Mesendoderm (in vitro differentiated cells): Measurements from ENCODE around the gene ARVCF.

Source experiments
- DNase-seq: peaks from one replicate; pipeline ENCODE4 v3.0.0; 2013
- H2AK5ac ChIP-seq: 2 replicates; pipeline ENCODE4 v1.6.1; 2013; ENCODE audit warnings: low read length, inconsistent platforms
- H2BK120ac ChIP-seq: 2 replicates; pipeline ENCODE4 v1.6.1; 2013; ENCODE audit warnings: low read depth, mild to moderate bottlenecking, low read length, moderate library complexity, mixed read lengths
- H2BK15ac ChIP-seq: replicated peaks from 2 replicates; pipeline ENCODE4 v1.6.1; 2013; ENCODE audit warnings: low read depth, mild to moderate bottlenecking, moderate library complexity
- H2BK5ac ChIP-seq: 2 replicates; pipeline ENCODE4 v1.6.1; 2013; ENCODE audit warnings: low read length, inconsistent platforms
- H3K18ac ChIP-seq: 2 replicates; pipeline ENCODE4 v1.6.1; 2013; ENCODE audit warnings: mild to moderate bottlenecking, low read length, mixed read lengths
- H3K23ac ChIP-seq: one replicate; pipeline ENCODE4 v1.6.1; 2013; ENCODE audit warnings: low read length
- H3K27ac ChIP-seq: 2 replicates; pipeline ENCODE4 v1.5.1; 2013; ENCODE audit warnings: low read depth, mild to moderate bottlenecking, inconsistent platforms, low read length, moderate library complexity
- H3K27me3 ChIP-seq: 2 replicates; pipeline ENCODE4 v1.6.1; 2013; ENCODE audit warnings: low read length, control low read depth, mild to moderate bottlenecking, inconsistent platforms; ENCODE audit not compliant: insufficient read depth, poor library complexity
- H3K36me3 ChIP-seq: 2 replicates; pipeline ENCODE4 v1.6.1; 2013; ENCODE audit warnings: low read length, inconsistent platforms; ENCODE audit not compliant: control insufficient read depth, insufficient read depth
- H3K4ac ChIP-seq: one replicate; pipeline ENCODE4 v1.6.1; 2013; ENCODE audit warnings: low read depth, mild to moderate bottlenecking, low read length, moderate library complexity
- H3K4me1 ChIP-seq: 2 replicates; pipeline ENCODE4 v1.6.1; 2013; ENCODE audit warnings: low read depth, low read length, inconsistent platforms; ENCODE audit not compliant: control insufficient read depth
- H3K4me2 ChIP-seq: 2 replicates; pipeline ENCODE4 v1.6.1; 2013; ENCODE audit warnings: low read length
- H3K4me3 ChIP-seq: 2 replicates; pipeline ENCODE4 v1.5.1; 2013; ENCODE audit warnings: mild to moderate bottlenecking, low read length
- H3K56ac ChIP-seq: one replicate; pipeline ENCODE4 v1.6.1; 2013; ENCODE audit warnings: low read length
- H3K79me1 ChIP-seq: 2 replicates; pipeline ENCODE4 v1.6.1; 2013; ENCODE audit warnings: low read length, inconsistent platforms
- H3K79me2 ChIP-seq: 2 replicates; pipeline ENCODE4 v1.6.1; 2013; ENCODE audit warnings: mild to moderate bottlenecking, low read length; ENCODE audit not compliant: control insufficient read depth, insufficient read depth
- H3K9ac ChIP-seq: 2 replicates; pipeline ENCODE4 v1.6.1; 2013; ENCODE audit warnings: low read length, inconsistent platforms
- H4K5ac ChIP-seq: one replicate; pipeline ENCODE4 v1.6.1; 2013; ENCODE audit warnings: low read length
- H4K8ac ChIP-seq: one replicate; pipeline ENCODE4 v1.6.1; 2013; ENCODE audit warnings: low read depth, mild to moderate bottlenecking, control low read depth, low read length, moderate library complexity
- WGBS: extraction: QIAGEN DNeasy Blood & Tissue Kit; methylation state at CpG from one replicate; pipeline ENCODE4 v1.1.7; 2013; ENCODE audit warnings: low lambda C conversion rate, missing lambda C conversion rate; ENCODE audit not compliant: insufficient coverage; ENCODE audit errors: extremely low coverage; 5-methylcytosine and 5-hydroxymethylcytosine counted together

Gene ARVCF

GRCh38 chr22:20051927-20052308, 35.3 kb upstream of the ARVCF start:
- no peaks in the 10 kb centered on the region for H3K79me2 ChIP-seq
- H2BK15ac ChIP-seq = no peak overlapping the region
- H3K36me3 ChIP-seq = no peaks in the 10 kb centered on the region
- WGBS = no CpG with 5 or more reads among the region's 6 CpGs
- H2AK5ac ChIP-seq = no peak overlapping the region
- no peaks in the 10 kb centered on the region for H3K79me1 ChIP-seq
- no peaks in the 10 kb centered on the region for H3K4me1 ChIP-seq
- H3K4ac ChIP-seq = no peak overlapping the region
- H3K23ac ChIP-seq = no peak overlapping the region
- H3K4me2 ChIP-seq = no peak overlapping the region
- no peak overlapping the region for H3K4me3 ChIP-seq
- H3K27ac ChIP-seq = no peak overlapping the region
- DNase-seq = no peak
- no peak overlapping the region for H2BK120ac ChIP-seq
- H3K18ac ChIP-seq = no peak overlapping the region
- no peak overlapping the region for H4K5ac ChIP-seq
- no peak overlapping the region for H4K8ac ChIP-seq
- no peak overlapping the region for H3K9ac ChIP-seq
- no peak overlapping the region for H2BK5ac ChIP-seq
- H3K56ac ChIP-seq = no peak overlapping the region
- H3K27me3 ChIP-seq = no peaks in the 10 kb centered on the region

DNA sequence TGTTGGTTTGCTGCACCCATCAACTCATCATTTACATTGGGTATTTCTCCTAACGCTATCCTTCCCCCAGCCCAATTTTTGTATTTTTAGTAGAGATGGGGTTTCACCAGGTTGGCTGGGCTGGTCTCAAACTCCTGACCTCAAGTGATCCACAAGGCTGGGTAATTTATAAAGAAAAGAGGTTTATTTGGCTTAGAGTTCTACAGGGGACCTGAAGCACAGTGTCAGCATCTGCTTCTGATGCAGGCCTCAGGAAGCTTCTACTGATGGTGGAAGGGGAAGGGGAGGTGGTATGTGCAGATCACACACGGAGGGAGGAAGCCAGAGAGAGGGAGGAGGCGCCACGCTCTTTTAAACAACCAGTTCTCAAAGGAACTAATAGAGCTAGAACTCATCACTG, 30.1 kb upstream of the ARVCF start:
- Histone ChIP-seq H3K4me3 (no peak overlapping the region), H4K8ac (no peak overlapping the region), H2BK120ac (no peak overlapping the region), H3K27me3 (no peaks in the 10 kb centered on the region), H2BK5ac (no peak overlapping the region), H3K79me2 (no peaks in the 10 kb centered on the region), H3K56ac (no peak overlapping the region), H3K23ac (no peak overlapping the region), H3K27ac (no peak overlapping the region), H3K4me1 (no peaks in the 10 kb centered on the region), H3K4me2 (no peak overlapping the region), H3K4ac (no peak overlapping the region), H3K79me1 (no peaks in the 10 kb centered on the region), H2BK15ac (no peak overlapping the region), H3K18ac (no peak overlapping the region), H2AK5ac (no peak overlapping the region), H4K5ac (no peak overlapping the region), H3K9ac (no peak overlapping the region), H3K36me3 (no peaks in the 10 kb centered on the region)
- no CpG with 5 or more reads among the region's 4 CpGs for WGBS
- no peak for DNase-seq

- no peaks in the 10 kb centered on the region for H3K36me3 ChIP-seq
- no CpG with 5 or more reads among the region's 10 CpGs for WGBS
- H2AK5ac ChIP-seq = no peak overlapping the region
These were observed 28.0 kb upstream of the ARVCF start for GRCh38 chr22:20044495-20045151.

GRCh38 chr22:20043997-20044342, 27.3 kb upstream of the ARVCF start:
- Histone ChIP-seq H2BK120ac (no peak overlapping the region), H3K79me1 (no peaks in the 10 kb centered on the region), H3K4me2 (no peak overlapping the region)

More at GRCh38 chr22:20044495-20045151, 28.0 kb upstream of the ARVCF start:
- no peaks in the 10 kb centered on the region for H3K79me2 ChIP-seq
- no peak overlapping the region for H3K4ac ChIP-seq
- H3K9ac ChIP-seq = no peak overlapping the region
- no peak overlapping the region for H4K8ac ChIP-seq
- H3K4me3 ChIP-seq = no peak overlapping the region
- no peak overlapping the region for H3K27ac ChIP-seq
- no peak overlapping the region for H3K23ac ChIP-seq
- no peak overlapping the region for H2BK15ac ChIP-seq
- H3K18ac ChIP-seq = no peak overlapping the region
- H3K79me1 ChIP-seq = no peaks in the 10 kb centered on the region
- no peak overlapping the region for H3K4me2 ChIP-seq
- H2BK120ac ChIP-seq = no peak overlapping the region
- H3K4me1 ChIP-seq = no peaks in the 10 kb centered on the region
- no peak for DNase-seq
- H3K56ac ChIP-seq = no peak overlapping the region
- H3K27me3 ChIP-seq = no peaks in the 10 kb centered on the region
- H4K5ac ChIP-seq = no peak overlapping the region
- no peak overlapping the region for H2BK5ac ChIP-seq

DNA sequence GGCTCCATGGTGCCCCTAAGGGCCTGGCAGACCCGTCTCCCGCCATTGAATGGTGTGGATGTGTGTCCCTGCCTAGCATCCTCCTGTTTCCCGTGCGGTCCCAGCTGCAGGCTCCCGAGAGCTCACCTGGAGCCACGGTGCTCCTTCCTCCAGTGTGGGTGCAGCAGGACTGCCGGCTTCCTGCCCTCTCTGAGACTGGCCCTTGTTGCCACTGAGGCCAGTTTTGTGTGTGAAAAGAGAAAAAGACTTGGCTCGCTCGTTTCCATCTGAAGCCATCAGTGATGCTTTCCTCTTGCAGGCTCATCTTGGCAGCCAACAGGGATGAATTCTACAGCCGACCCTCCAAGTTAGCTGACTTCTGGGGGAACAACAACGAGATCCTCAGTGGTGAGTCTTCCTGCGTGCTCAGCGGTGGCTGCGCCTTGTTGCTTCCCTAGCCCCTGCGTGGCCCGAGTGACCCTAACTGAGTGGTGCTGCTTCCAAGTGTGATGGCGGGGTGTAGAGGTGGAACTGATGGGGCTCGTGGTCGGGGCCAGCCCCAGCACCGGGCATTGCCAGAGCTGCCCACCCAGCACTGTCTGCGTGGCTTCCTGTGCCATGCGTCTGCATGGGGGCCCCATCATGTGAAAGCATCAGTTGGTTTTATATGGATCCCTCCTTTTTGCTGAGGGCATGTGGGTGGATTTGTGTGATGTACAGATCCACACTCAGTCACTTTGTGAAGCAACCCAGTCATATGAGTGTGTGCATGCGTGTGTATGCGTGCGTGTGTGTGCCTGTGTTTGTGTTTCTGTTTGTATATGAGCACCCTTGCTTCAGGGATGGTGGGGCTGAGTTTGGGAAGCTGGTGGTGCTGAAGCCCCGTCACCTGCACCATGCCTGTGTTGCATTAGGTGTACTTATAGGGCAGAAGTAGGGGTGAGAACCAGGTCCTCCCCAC, 26.7 kb upstream of the ARVCF start:
- no CpG with 5 or more reads among the region's 26 CpGs for WGBS
- no peak overlapping the region for H3K18ac ChIP-seq

More at GRCh38 chr22:20043997-20044342, 27.3 kb upstream of the ARVCF start:
- no peak overlapping the region for H2BK15ac ChIP-seq
- no peak overlapping the region for H3K4ac ChIP-seq
- H3K4me1 ChIP-seq = no peaks in the 10 kb centered on the region
- DNase-seq = no peak
- no peak overlapping the region for H2AK5ac ChIP-seq
- no peak overlapping the region for H2BK5ac ChIP-seq
- no CpG with 5 or more reads among the region's 7 CpGs for WGBS
- no peaks in the 10 kb centered on the region for H3K79me2 ChIP-seq
- H4K5ac ChIP-seq = no peak overlapping the region
- no peak overlapping the region for H4K8ac ChIP-seq
- H3K9ac ChIP-seq = no peak overlapping the region
- no peak overlapping the region for H3K56ac ChIP-seq
- no peak overlapping the region for H3K27ac ChIP-seq
- no peaks in the 10 kb centered on the region for H3K36me3 ChIP-seq
- no peak overlapping the region for H3K4me3 ChIP-seq
- H3K27me3 ChIP-seq = no peaks in the 10 kb centered on the region
- H3K23ac ChIP-seq = no peak overlapping the region
- H3K18ac ChIP-seq = no peak overlapping the region

More for the DNA sequence above, 26.7 kb upstream of the ARVCF start:
- Histone ChIP-seq H3K79me2 (no peaks in the 10 kb centered on the region), H3K27me3 (no peaks in the 10 kb centered on the region), H3K9ac (no peak overlapping the region), H3K4me3 (no peak overlapping the region), H3K23ac (no peak overlapping the region), H4K8ac (no peak overlapping the region), H3K79me1 (no peaks in the 10 kb centered on the region), H2BK5ac (no peak overlapping the region), H3K27ac (no peak overlapping the region), H3K4me2 (no peak overlapping the region), H3K4ac (no peak overlapping the region), H3K4me1 (no peaks in the 10 kb centered on the region), H3K56ac (no peak overlapping the region), H2BK120ac (no peak overlapping the region), H3K36me3 (no peaks in the 10 kb centered on the region), H2AK5ac (no peak overlapping the region), H2BK15ac (no peak overlapping the region), H4K5ac (no peak overlapping the region)
- no peak for DNase-seq
